Activated CD8-positive, alpha-beta T cell treated with anti-CD3 and anti-CD28 coated beads for 36 hours (primary cell): Measurements from ENCODE around the gene RAB42. TPM values are rescaled to one million over a fixed set of nuclear protein-coding genes. Genes with fewer than 3 reads are reported as not detected.
"Not testable (repeated sequence)": the region's sequence is repeated elsewhere in the genome, so short reads cannot be mapped to it uniquely, and the experiment has no call there.

Source experiments
- ATAC-seq: fragments of 200-7000 bp; cut with Tn5 transposase; one replicate; pipeline ENCODE4 v1.10.0; 2021; ENCODE audit warnings: mild to moderate bottlenecking, moderate library complexity
- CTCF ChIA-PET: fragments of 350-600 bp; sonication (Branson Sonifier 250); formaldehyde crosslinking; loops from one replicate; lab custom pipeline; 2021; ENCODE audit warnings: antibody characterized with exemption; lab: Charles Lee
- POLR2A ChIA-PET: fragments of 350-600 bp; sonication (Branson Sonifier 250); formaldehyde crosslinking; loops from one replicate; lab custom pipeline; 2021; ENCODE audit warnings: antibody characterized with exemption; lab: Charles Lee
- DNase-seq: peaks from one replicate; pipeline ENCODE4 v3.0.0-alpha.2; 2020
- H3K27ac Mint-ChIP-seq: one replicate; pipeline ENCODE4 v1.8.0; 2021; ENCODE audit warnings: mild to moderate bottlenecking, mixed read lengths
- H3K27me3 Mint-ChIP-seq: one replicate; pipeline ENCODE4 v1.8.0; 2021; ENCODE audit warnings: mixed read lengths
- H3K36me3 Mint-ChIP-seq: one replicate; pipeline ENCODE4 v1.8.0; 2021; ENCODE audit warnings: low read depth, mixed read lengths
- H3K4me1 Mint-ChIP-seq: one replicate; pipeline ENCODE4 v1.8.0; 2021; ENCODE audit warnings: low read depth, mixed read lengths
- H3K4me3 Mint-ChIP-seq: one replicate; pipeline ENCODE4 v1.8.0; 2021; ENCODE audit warnings: mild to moderate bottlenecking, moderate library complexity, mixed read lengths
- H3K9me3 Mint-ChIP-seq: one replicate; pipeline ENCODE4 v1.8.0; 2021; ENCODE audit warnings: mixed read lengths
- CTCF ChIP-seq: fragments of 200-600 bp; IDR thresholded peaks from one replicate; pipeline ENCODE4 v1.8.0; 2022; ENCODE audit warnings: antibody characterized with exemption, mild to moderate bottlenecking
- intact Hi-C: fragments of 100-400 bp; cut with micrococcal nuclease; formaldehyde crosslinking; loops from one replicate; pipeline ENCODE4 v1.10.0; 2022
- total RNA-seq, 2 experiments: library from RNA; stranded (reverse); gene quantifications; one replicate each; pipeline ENCODE4 v1.2.3, GENCODE V29; 2021

Gene RAB42
- total RNA-seq, 2 experiments from 2014 or later, result not detected

GRCh38 chr1:28580722-28581530, 11.1 kb upstream of the RAB42 start:
- Mint-ChIP-seq H3K27ac (peak overlapping the region; percentile 92), H3K27me3 (no peaks in the 10 kb centered on the region), H3K4me1 (peaks cover 22% of the 10 kb centered on the region), H3K4me3 (peak overlapping the region; percentile 100), H3K36me3 (peaks cover 46% of the 10 kb centered on the region), H3K9me3 (no peaks in the 10 kb centered on the region)
- ATAC-seq (peak; percentile 38), DNase-seq (peak; percentile 69)
- intact Hi-C loops, result loop anchor here (5.0 kb wide), 1 partner anchor 64 kb away; no protein-coding TSS in a partner anchor
- ChIA-PET POLR2A (interaction anchor here (0.6 to 10.5 kb wide), 38 partner anchors 9 to 1440 kb away, joined by 3 to 315 read pairs (median 5); partner anchors contain the start of genes GMEB1, MED18, RAB42 and RCC1), CTCF (interaction anchor here (0.8 to 6.2 kb wide), 12 partner anchors 9 to 331 kb away, joined by 3 to 30 read pairs (median 3); partner anchors contain the start of genes TRNAU1AP and YTHDF2)
- TF ChIP-seq CTCF, result no peak

- ChIA-PET POLR2A (interaction anchor here (0.6 to 10.5 kb wide), 43 partner anchors 8 to 1440 kb away, joined by 3 to 315 read pairs (median 4); partner anchors contain the start of genes GMEB1, MED18, RAB42 and RCC1), CTCF (interaction anchor here (0.5 to 6.2 kb wide), 13 partner anchors 10 to 332 kb away, joined by 3 to 30 read pairs (median 3); partner anchors contain the start of genes TAF12, TRNAU1AP and YTHDF2)
- Mint-ChIP-seq H3K27me3 (no peaks in the 10 kb centered on the region), H3K36me3 (peaks cover 46% of the 10 kb centered on the region), H3K4me3 (peak overlapping the region; percentile 100), H3K27ac (peak overlapping the region; percentile 92), H3K4me1 (peaks cover 22% of the 10 kb centered on the region), H3K9me3 (no peaks in the 10 kb centered on the region)
- ATAC-seq (peak; percentile 91), DNase-seq (peak; percentile 95)
- intact Hi-C loops, result loop anchor here (5.0 kb wide), 1 partner anchor 64 kb away; no protein-coding TSS in a partner anchor
- no peak for TF ChIP-seq CTCF
Measured at GRCh38 chr1:28581531-28582247, 10.4 kb upstream of the RAB42 start.

GRCh38 chr1:28582248-28582615, 9.8 kb upstream of the RAB42 start:
- peak overlapping the region; percentile 92 for H3K27ac Mint-ChIP-seq
- no peaks in the 10 kb centered on the region for H3K27me3 Mint-ChIP-seq
- CTCF ChIA-PET, result interaction anchor here (0.5 to 6.2 kb wide), 9 partner anchors 11 to 295 kb away, joined by 3 to 30 read pairs (median 5); partner anchors contain the start of genes TAF12, TRNAU1AP and YTHDF2
- TF ChIP-seq CTCF, result no peak
- POLR2A ChIA-PET, result interaction anchor here (0.6 to 10.5 kb wide), 35 partner anchors 8 to 454 kb away, joined by 3 to 315 read pairs (median 5); partner anchors contain the start of genes GMEB1, MED18, RAB42 and RCC1
- ATAC-seq (no peak), DNase-seq (no peak)
- H3K4me3 Mint-ChIP-seq, result peak overlapping the region; percentile 100
- peaks cover 22% of the 10 kb centered on the region for H3K4me1 Mint-ChIP-seq
- peaks cover 42% of the 10 kb centered on the region for H3K36me3 Mint-ChIP-seq
- intact Hi-C loops, result loop anchor here (5.0 kb wide), 1 partner anchor 65 kb away; no protein-coding TSS in a partner anchor
- H3K9me3 Mint-ChIP-seq, result no peaks in the 10 kb centered on the region

- intact Hi-C loops, H3K36me3 Mint-ChIP-seq, DNase-seq, H3K27me3 Mint-ChIP-seq, H3K27ac Mint-ChIP-seq, H3K4me3 Mint-ChIP-seq, H3K9me3 Mint-ChIP-seq, H3K4me1 Mint-ChIP-seq, ATAC-seq: not testable (repeated sequence)
- CTCF ChIA-PET, result interaction anchor here (1.6 kb wide), 1 partner anchor 16 kb away, joined by 4 read pairs; no protein-coding TSS in a partner anchor
- POLR2A ChIA-PET, result interaction anchor here (0.7 to 1.7 kb wide), 2 partner anchors 18 to 489 kb away, joined by 3 read pairs; no protein-coding TSS in a partner anchor
Measured at GRCh38 chr1:28586585-28587391, 5.3 kb upstream of the RAB42 start.
